ENCODE results near the gene TROAP. TPM values are rescaled to one million over a fixed set of nuclear protein-coding genes. Genes with fewer than 3 reads are reported as not detected.

The TROAP gene
- total RNA-seq, 4 donors from 2014 or later, result 0.30 to 6.5 (median 3.1) TPM; not detected in 1

DNA sequence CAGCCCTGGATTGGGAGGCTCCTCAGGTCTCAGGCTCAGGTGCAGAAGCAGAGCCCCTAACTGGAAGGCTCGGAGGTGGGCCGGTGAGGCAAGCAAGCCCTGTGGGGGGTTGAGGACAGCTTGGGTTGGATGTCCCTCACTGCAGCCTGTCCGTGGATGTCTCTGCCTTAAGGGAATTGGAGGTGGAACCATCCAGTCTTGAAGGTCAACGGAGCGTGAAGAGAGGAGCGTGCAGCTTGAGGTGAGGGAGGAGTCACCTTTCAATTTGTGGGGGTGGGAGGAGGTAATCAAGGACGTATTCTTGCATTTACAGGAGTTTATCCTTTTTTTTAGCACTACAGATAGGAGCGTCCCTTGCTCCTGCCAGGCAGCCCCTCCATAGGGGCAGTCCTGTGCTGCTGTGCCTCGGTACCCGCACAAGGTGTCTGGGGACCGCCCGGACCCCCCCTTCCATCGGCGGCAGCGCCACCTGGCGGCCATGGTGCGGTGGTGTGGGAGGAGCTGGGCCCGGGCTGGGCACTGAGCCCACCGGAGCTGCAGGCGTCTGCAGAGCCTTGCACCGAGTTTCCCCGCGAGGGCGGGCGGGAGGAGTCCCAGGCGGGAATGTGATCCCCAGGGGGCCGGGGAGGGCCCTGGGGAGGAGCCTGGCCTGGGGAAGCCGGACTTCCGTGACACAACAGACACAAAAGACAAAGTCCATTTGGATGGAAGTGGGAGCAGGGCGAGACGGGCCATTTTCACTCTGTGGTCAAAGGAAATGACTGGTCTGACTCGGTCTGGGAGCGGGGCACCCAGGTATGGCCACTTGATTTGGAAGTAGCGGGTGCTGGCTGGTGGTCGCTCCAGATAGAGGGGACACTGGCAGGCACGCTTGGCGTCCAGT is 24.5 kb downstream of the TROAP start:
- Histone ChIP-seq H3K36me3 (no peaks in the 10 kb centered on the region), H3K4me1 (peaks cover 0 to 49% (median 42%) of the 10 kb centered on the region in 4 donors), H3K27me3 (peaks cover 10 to 100% of the 10 kb centered on the region in 2 donors), H3K27ac (peak overlapping the region in 1 of 4 donors; percentile 27), H3K9me3 (no peaks in the 10 kb centered on the region), H3K4me3 (peak overlapping the region in 3 of 4 donors; percentile 14 to 45 (median 21))
- WGBS, 2 donors, result 9 to 17% methylated on average over 22 to 32 of the region's 37 CpGs
- peak in 1 of 2 donors; percentile 48 for DNase-seq (ENCODE audit: low spot score in 2 of 2)
- TF ChIP-seq, protein P1, sequence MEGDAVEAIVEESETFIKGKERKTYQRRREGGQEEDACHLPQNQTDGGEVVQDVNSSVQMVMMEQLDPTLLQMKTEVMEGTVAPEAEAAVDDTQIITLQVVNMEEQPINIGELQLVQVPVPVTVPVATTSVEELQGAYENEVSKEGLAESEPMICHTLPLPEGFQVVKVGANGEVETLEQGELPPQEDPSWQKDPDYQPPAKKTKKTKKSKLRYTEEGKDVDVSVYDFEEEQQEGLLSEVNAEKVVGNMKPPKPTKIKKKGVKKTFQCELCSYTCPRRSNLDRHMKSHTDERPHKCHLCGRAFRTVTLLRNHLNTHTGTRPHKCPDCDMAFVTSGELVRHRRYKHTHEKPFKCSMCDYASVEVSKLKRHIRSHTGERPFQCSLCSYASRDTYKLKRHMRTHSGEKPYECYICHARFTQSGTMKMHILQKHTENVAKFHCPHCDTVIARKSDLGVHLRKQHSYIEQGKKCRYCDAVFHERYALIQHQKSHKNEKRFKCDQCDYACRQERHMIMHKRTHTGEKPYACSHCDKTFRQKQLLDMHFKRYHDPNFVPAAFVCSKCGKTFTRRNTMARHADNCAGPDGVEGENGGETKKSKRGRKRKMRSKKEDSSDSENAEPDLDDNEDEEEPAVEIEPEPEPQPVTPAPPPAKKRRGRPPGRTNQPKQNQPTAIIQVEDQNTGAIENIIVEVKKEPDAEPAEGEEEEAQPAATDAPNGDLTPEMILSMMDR (IDR thresholded peaks at IDR 0.05), result peak; percentile 79 to 95 (median 90)
- TF ChIP-seq EP300 (IDR thresholded peaks at IDR 0.05), result no peak

DNA sequence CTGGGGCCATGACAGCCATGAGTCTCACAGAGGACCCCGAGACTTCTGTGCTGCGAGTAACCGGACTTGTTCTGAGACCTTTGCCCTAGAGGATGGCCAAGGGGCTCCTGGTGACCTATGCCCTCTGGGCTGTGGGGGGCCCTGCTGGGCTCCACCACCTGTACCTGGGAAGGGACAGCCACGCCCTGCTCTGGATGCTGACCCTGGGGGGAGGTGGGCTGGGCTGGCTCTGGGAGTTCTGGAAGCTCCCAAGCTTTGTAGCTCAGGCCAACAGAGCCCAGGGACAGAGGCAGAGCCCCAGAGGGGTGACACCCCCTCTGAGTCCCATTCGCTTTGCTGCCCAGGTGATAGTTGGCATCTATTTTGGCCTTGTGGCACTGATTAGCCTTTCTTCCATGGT is 25.7 kb downstream of the TROAP start:
- 88 to 100% methylated on average over 5 of the region's 5 CpGs for WGBS, 2 donors
- Histone ChIP-seq H3K27ac (no peak overlapping the region), H3K9me3 (no peaks in the 10 kb centered on the region), H3K4me1 (peaks cover 0 to 38% (median 32%) of the 10 kb centered on the region in 4 donors), H3K36me3 (no peaks in the 10 kb centered on the region), H3K4me3 (no peak overlapping the region), H3K27me3 (peaks cover 10 to 100% of the 10 kb centered on the region in 2 donors)
- no peak for DNase-seq (ENCODE audit: low spot score in 2 of 2)
- no peak for TF ChIP-seq EP300 (IDR thresholded peaks at IDR 0.05)
- TF ChIP-seq POLR2A (IDR thresholded peaks at IDR 0.05), result no peak
- TF ChIP-seq, protein P1 (IDR thresholded peaks at IDR 0.05), result no peak

DNA sequence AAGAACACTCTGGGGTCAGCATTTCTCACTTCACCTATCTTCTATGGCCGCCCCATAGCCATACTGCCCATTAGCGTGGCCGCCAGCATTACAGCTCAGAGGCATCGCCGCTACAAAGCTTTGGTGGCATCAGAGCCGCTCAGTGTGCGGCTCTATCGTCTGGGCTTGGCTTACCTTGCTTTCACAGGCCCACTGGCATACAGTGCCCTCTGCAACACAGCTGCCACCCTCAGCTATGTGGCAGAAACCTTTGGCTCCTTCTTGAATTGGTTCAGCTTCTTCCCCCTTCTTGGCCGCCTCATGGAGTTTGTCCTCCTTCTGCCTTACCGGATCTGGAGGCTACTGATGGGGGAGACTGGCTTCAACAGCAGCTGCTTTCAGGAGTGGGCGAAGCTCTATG is 26.2 kb downstream of the TROAP start:
- no peak overlapping the region for H3K4me3 ChIP-seq
- TF ChIP-seq POLR2A (IDR thresholded peaks at IDR 0.05) (no peak), EP300 (IDR thresholded peaks at IDR 0.05) (no peak)
- TF ChIP-seq, protein P1 (IDR thresholded peaks at IDR 0.05), result no peak
- H3K4me1 ChIP-seq, result peaks cover 0 to 37% (median 32%) of the 10 kb centered on the region in 4 donors
- no peaks in the 10 kb centered on the region for H3K36me3 ChIP-seq
- H3K27me3 ChIP-seq, result peaks cover 10 to 100% of the 10 kb centered on the region in 2 donors
- H3K9me3 ChIP-seq, result no peaks in the 10 kb centered on the region
- no peak overlapping the region for H3K27ac ChIP-seq
- WGBS, 2 donors, result 95% methylated on average over 11 of the region's 11 CpGs
- no peak for DNase-seq (ENCODE audit: low spot score in 2 of 2)

DNA sequence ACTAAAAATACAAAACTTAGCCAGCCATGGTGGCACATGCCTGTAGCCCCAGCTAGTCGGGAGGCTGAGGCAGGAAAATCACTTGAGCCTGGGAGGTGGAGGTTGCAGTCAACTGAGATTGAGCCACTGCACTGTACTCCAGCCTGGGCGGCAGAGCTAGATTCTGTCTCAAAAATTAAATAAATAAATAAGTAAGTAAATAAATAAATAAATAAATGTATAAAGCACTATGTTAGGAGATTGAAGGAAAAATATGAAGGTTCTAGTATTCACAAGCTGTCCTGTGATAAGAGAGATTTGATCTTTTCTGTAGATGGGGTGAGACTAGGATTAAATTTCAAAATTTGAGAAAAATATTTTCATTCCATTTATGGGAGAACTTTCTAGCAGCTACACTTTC is 29.3 kb downstream of the TROAP start:
- Histone ChIP-seq H3K9me3 (no peaks in the 10 kb centered on the region), H3K36me3 (no peaks in the 10 kb centered on the region), H3K4me3 (no peak overlapping the region), H3K4me1 (peaks cover 0 to 10% (median 5%) of the 10 kb centered on the region in 4 donors), H3K27me3 (peaks cover 0 to 75% of the 10 kb centered on the region in 2 donors), H3K27ac (no peak overlapping the region)
- no peak for DNase-seq (ENCODE audit: low spot score in 2 of 2)
- TF ChIP-seq EP300 (IDR thresholded peaks at IDR 0.05) (no peak), POLR2A (IDR thresholded peaks at IDR 0.05) (no peak)
- TF ChIP-seq, protein P1 (IDR thresholded peaks at IDR 0.05), result no peak
- WGBS, 2 donors, result 78 to 79% methylated on average over 2 of the region's 2 CpGs

DNA sequence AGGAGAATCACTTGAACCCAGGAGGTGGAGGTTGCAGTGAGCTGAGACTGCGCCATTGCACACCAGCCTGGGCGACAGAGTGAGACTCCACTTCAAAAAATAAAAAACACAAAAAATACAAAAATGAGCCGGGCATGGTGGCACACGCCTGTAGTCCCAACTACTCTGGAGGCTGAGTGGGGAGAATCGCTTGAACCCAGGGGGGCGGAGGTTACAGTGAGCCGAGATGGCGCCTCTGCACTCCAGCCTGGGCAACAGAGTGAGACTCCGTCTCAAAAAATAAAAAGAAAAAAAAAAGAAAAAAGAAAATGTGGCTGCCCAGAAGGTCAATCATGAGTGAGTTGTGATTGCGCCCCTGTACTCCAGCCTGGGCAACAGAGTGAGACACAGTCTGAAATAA is 32.9 kb downstream of the TROAP start:
- no peak for TF ChIP-seq POLR2A (IDR thresholded peaks at IDR 0.05)
- TF ChIP-seq, protein P1 (IDR thresholded peaks at IDR 0.05), result no peak
- no peak for TF ChIP-seq EP300 (IDR thresholded peaks at IDR 0.05)
- DNase-seq (ENCODE audit: low spot score in 2 of 2), result no peak
- Histone ChIP-seq H3K4me3 (no peak overlapping the region), H3K9me3 (no peaks in the 10 kb centered on the region), H3K36me3 (no peaks in the 10 kb centered on the region), H3K27me3 (peaks cover 0 to 40% of the 10 kb centered on the region in 2 donors), H3K4me1 (peaks cover 0 to 8% (median 2%) of the 10 kb centered on the region in 4 donors), H3K27ac (no peak overlapping the region)
- 91 to 93% methylated on average over 10 of the region's 10 CpGs for WGBS, 2 donors

All from tibial nerve (tissue), 4 donors.